MCF 10A (cell line): ENCODE data around the gene SDC1. TPM values are rescaled to one million over a fixed set of nuclear protein-coding genes. Genes with fewer than 3 reads are reported as not detected.

Experiments
- BruUV-seq: library from RNA; stranded (reverse); fragments of 400-500 nt; replicated peaks from 2 replicates; lab custom pipeline; 2021; lab: Mats Ljungman, UMichigan
- CTCF ChIA-PET: fragments of 300-600 bp; sonication (Branson Sonifier 250); formaldehyde crosslinking; extraction: SDS; loops from one replicate; lab custom pipeline; 2021; ENCODE audit warnings: antibody characterized with exemption, inconsistent platforms; lab: Yijun Ruan, JAX
- POLR2A ChIA-PET: fragments of 300-600, 350-650 bp; sonication (Branson Sonifier 250); formaldehyde crosslinking; extraction: SDS; loops from one replicate; lab custom pipeline; 2020; ENCODE audit warnings: antibody characterized with exemption, inconsistent platforms; lab: Yijun Ruan, JAX
- DNase-seq: peaks from one replicate; pipeline ENCODE4 v3.0.0-alpha.2; 2018; ENCODE audit not compliant: unreplicated experiment
- H3K27ac Mint-ChIP-seq: one replicate; pipeline ENCODE4 v1.8.0; 2022; ENCODE audit warnings: mild to moderate bottlenecking, low read depth, mixed read lengths; ENCODE audit not compliant: unreplicated experiment
- H3K27me3 Mint-ChIP-seq: one replicate; pipeline ENCODE4 v1.8.0; 2022; ENCODE audit warnings: mixed read lengths; ENCODE audit not compliant: insufficient read depth, unreplicated experiment
- H3K36me3 Mint-ChIP-seq: one replicate; pipeline ENCODE4 v1.8.0; 2022; ENCODE audit warnings: mild to moderate bottlenecking, moderate library complexity, mixed read lengths; ENCODE audit not compliant: insufficient read depth, unreplicated experiment
- H3K4me1 Mint-ChIP-seq: one replicate; pipeline ENCODE4 v1.8.0; 2022; ENCODE audit warnings: mixed read lengths; ENCODE audit not compliant: insufficient read depth, unreplicated experiment
- H3K4me3 Mint-ChIP-seq: one replicate; pipeline ENCODE4 v1.8.0; 2022; ENCODE audit warnings: mild to moderate bottlenecking, moderate library complexity, mixed read lengths; ENCODE audit not compliant: unreplicated experiment
- H3K9me3 Mint-ChIP-seq: one replicate; pipeline ENCODE4 v1.8.0; 2022; ENCODE audit warnings: mixed read lengths; ENCODE audit not compliant: unreplicated experiment
- intact Hi-C: fragments of 100-400 bp; cut with micrococcal nuclease; formaldehyde crosslinking; loops from 2 replicates; pipeline ENCODE4 v1.14.1; 2022
- total RNA-seq: library from RNA; stranded (reverse); gene quantifications from 2 replicates; pipeline ENCODE4 v1.2.3, GENCODE V29; 2022
- TF ChIP-seq, protein P1 (sequence below): fragments of 200-600 bp; IDR thresholded peaks from one replicate; pipeline ENCODE4 v1.8.0; 2022; ENCODE audit warnings: antibody characterized with exemption, mild to moderate bottlenecking; ENCODE audit not compliant: unreplicated experiment

SDC1 gene
- total RNA-seq, 1 experiment from 2014 or later = 232 TPM

DNA sequence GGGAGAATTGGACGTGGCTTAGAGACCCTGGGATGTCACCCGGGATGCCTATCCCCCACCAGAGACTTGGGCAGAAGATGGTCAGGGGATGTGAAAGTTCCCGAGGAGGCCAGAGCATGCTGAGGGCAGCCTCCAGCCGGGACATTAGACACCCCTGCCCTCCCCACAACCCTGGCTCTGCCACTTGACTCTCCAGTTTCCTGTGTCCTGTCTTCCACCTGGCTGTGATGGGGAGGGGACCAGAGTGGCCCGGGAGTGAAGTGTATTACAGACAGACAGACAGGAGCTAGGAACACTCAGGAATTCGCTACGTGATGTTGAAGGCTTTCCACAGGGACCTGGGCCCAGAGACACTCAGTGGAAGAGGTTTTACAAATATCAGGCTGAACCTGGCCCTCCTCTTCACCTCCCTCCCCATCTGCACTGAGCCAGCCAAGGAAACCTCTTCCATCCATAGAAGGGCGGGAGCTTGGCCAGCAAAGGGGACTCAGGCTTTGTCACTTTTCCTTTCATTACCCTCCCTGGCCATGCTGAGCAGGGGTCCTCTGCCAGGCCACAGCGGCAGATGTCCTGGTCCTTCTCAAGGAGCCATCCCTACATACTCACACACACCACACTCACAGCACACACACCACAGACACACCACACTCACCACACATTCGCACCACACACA lies 60.7 kb downstream of the SDC1 start:
- BruUV-seq = no TSS peak
- Mint-ChIP-seq H3K9me3 (no peaks in the 10 kb centered on the region), H3K4me3 (no peak overlapping the region), H3K4me1 (no peaks in the 10 kb centered on the region), H3K27me3 (no peaks in the 10 kb centered on the region), H3K27ac (no peak overlapping the region), H3K36me3 (no peaks in the 10 kb centered on the region)
- TF ChIP-seq, protein P1, sequence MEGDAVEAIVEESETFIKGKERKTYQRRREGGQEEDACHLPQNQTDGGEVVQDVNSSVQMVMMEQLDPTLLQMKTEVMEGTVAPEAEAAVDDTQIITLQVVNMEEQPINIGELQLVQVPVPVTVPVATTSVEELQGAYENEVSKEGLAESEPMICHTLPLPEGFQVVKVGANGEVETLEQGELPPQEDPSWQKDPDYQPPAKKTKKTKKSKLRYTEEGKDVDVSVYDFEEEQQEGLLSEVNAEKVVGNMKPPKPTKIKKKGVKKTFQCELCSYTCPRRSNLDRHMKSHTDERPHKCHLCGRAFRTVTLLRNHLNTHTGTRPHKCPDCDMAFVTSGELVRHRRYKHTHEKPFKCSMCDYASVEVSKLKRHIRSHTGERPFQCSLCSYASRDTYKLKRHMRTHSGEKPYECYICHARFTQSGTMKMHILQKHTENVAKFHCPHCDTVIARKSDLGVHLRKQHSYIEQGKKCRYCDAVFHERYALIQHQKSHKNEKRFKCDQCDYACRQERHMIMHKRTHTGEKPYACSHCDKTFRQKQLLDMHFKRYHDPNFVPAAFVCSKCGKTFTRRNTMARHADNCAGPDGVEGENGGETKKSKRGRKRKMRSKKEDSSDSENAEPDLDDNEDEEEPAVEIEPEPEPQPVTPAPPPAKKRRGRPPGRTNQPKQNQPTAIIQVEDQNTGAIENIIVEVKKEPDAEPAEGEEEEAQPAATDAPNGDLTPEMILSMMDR = no peak
- intact Hi-C loops = no loop called here
- ChIA-PET CTCF (interaction anchor here (1.0 kb wide), 1 partner anchor 57 kb away, joined by 3 read pairs; no protein-coding TSS in a partner anchor), POLR2A (no interaction called here)
- no peak for DNase-seq

DNA sequence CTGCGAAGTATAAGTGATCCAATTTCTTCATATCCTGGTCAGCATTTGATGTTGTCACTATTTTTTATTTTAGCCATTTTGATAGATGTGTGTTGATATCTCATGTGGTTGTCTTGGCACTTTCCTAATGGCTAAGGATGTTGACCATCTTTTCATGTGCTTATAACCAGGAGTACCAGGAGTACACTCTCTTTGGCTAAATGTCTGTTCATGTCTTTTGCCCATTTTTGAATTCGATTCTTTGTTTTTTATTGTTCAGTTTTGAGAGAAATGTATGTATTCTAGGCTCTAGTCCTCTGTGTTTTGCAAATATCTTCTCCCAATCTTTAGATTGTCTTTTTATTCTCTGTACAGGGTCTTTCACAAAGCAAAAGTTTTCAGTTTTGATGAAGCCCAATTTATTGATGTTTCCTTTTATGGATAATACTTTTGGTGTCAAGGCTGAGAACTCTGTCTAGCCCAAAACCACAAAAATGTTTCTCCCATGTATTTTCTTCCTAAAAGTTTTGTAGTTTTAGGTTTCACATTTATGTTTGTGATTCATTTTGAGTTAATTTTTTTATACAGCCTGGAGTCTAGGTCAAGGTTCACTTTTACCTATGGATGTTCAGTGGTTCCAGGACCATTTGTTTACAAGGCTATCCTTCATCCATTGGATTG lies 65.4 kb downstream of the SDC1 start:
- Mint-ChIP-seq H3K36me3 (no peaks in the 10 kb centered on the region), H3K9me3 (peaks cover 6% of the 10 kb centered on the region), H3K27me3 (no peaks in the 10 kb centered on the region), H3K4me3 (no peak overlapping the region), H3K27ac (no peak overlapping the region), H3K4me1 (no peaks in the 10 kb centered on the region)
- TF ChIP-seq, protein P1 = no peak
- POLR2A ChIA-PET = no interaction called here
- DNase-seq = no peak
- intact Hi-C loops = no loop called here
- CTCF ChIA-PET = interaction anchor here (0.6 kb wide), 2 partner anchors 31 to 484 kb away, joined by 3 read pairs; no protein-coding TSS in a partner anchor
- no TSS peak for BruUV-seq

DNA sequence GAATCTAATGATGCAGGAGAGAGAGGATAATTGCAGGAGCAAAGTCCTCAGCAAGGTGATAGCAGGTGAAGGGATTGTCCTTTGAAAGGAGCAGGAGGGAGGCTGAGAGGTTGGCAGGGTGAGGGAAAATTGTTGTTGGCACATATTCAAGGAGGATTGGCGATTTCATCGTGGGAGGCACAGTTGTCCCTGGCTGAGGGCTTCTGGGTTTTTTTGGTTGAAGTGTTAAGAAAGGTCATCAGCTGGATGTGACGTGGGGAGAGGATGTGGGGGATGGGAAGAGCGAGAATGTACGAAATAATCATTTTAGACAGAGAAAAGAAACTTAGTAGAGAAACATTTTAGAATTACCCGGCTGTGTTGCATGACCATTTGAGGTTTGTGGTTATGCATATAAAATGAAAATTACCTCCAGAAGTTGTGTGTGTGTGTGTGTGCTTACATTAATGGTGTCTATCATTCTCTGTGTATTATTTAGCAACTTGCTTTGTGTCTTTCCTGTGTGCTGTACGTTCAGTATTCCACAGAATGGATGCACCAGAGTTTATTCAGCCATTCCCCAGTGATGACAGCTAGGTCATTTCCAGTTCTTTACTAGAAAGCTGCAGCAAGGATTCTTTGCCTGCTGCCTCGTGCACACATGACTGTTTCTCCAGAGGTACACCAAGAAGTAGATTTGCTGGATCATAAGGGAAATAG lies 67.6 kb downstream of the SDC1 start:
- no peaks in the 10 kb centered on the region for H3K27me3 Mint-ChIP-seq
- H3K9me3 Mint-ChIP-seq = peaks cover 8% of the 10 kb centered on the region
- intact Hi-C loops = no loop called here
- no peaks in the 10 kb centered on the region for H3K36me3 Mint-ChIP-seq
- no peak for DNase-seq
- no peak overlapping the region for H3K27ac Mint-ChIP-seq
- H3K4me3 Mint-ChIP-seq = no peak overlapping the region
- ChIA-PET CTCF (interaction anchor here (0.8 to 1.0 kb wide), 2 partner anchors 12 to 16 kb away, joined by 3 to 5 read pairs; no protein-coding TSS in a partner anchor), POLR2A (no interaction called here)
- no TSS peak for BruUV-seq
- H3K4me1 Mint-ChIP-seq = peaks cover 11% of the 10 kb centered on the region
- TF ChIP-seq, protein P1 = no peak

DNA sequence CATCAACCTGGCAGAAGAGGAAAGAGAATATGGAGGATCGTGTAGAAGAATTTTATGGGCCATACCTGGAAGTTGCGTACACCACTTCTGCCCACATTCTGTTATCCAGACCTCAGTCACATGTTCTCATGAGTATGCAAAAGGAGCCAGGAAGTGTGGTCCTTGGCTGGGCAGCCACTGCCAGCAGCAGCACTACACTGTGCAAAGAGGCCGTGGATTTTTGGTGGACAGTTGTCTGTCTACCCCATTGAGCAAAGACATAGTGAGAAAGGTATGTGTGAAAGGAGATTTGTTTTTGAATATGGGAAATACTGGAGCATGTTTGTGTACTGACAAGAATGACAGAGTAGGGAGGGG lies 68.1 kb downstream of the SDC1 start:
- Mint-ChIP-seq H3K4me1 (peaks cover 11% of the 10 kb centered on the region), H3K36me3 (no peaks in the 10 kb centered on the region), H3K4me3 (no peak overlapping the region), H3K9me3 (peaks cover 8% of the 10 kb centered on the region), H3K27ac (no peak overlapping the region), H3K27me3 (no peaks in the 10 kb centered on the region)
- TF ChIP-seq, protein P1 = no peak
- ChIA-PET POLR2A (interaction anchor here (1.0 kb wide), 1 partner anchor 105 kb away, joined by 3 read pairs; the partner anchor contains the start of gene LAPTM4A), CTCF (interaction anchor here (1.0 kb wide), 1 partner anchor 11 kb away, joined by 3 read pairs; no protein-coding TSS in a partner anchor)
- BruUV-seq = no TSS peak
- no peak for DNase-seq
- intact Hi-C loops = no loop called here
